ENCODE results near the gene SLC7A10. TPM values are rescaled to one million over a fixed set of nuclear protein-coding genes. Genes with fewer than 3 reads are reported as not detected.
A peak's percentile ranks its signal among the peaks of the same experiment; 100 is the strongest.

Gene SLC7A10
- polyA plus RNA-seq, 1 of the 3 experiments (the other 2 are of a cell fraction) = 0.02 TPM

DNA sequence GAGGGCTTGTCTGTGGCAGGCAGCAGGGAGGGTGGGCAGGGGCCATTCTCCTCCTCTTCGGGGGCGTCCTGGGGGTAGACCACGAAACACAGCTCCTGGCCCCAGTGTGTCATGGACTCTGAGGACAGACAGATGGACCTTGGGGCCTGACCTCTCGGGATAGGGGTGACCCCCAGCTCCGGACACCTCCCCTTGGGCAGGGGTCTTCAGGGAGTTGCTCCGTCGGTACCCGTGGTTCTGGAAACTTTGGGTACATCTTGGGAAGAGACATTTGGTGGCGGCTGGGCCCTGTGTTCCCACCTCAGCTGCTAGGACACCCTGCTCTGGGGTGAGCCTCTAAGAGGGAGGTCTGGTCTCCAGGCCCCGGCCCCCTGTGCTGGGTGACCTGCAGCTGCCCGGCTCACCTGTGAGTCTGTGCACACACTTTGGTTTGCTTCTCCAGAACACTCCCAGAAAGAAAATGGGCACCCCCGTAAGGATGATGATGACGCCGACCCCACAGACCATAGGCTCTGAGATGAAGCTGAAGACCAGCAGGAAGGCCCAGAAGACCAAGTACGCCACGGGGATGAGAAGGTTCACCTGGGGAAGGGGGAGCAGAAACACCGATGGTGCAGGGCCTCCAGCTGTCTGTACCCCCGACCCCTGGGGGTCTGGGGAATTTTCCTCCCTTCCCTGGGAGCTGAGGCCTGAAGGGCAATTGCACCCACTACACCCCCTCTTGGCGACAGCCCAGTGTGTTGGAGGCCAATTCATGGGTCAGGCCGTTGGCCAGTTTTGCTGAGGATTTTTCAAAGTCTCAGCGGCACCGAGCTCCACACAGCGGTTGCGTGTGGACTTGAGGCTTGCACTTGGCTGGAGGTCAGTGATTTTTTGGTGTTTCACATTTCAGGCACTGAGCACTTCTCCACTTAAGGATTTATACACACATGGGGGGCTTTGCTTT lies 16.5 kb downstream of the SLC7A10 start:
- Histone ChIP-seq H3K27ac (ENCODE audit: low read depth in 2 of 2, low read length in 1 of 2) (no peak overlapping the region), H3F3A (replicated peaks; ENCODE audit: insufficient read depth) (no peaks in the 10 kb centered on the region), H3K4me1 (ENCODE audit: control insufficient read depth in 1 of 2, insufficient read depth in 2 of 2, low read depth in 1 of 2, low read length in 1 of 2) (no peaks in the 10 kb centered on the region; a peak in 1 of 4 replicates), H4K20me1 (ENCODE audit: insufficient read depth) (no peaks in the 10 kb centered on the region), H3K4me2 (no peak overlapping the region), H3K9ac (no peak overlapping the region), H3K9me3 (no peaks in the 10 kb centered on the region), H3K27me3 (ENCODE audit: insufficient read depth) (no peaks in the 10 kb centered on the region), H3K9me2 (no peaks in the 10 kb centered on the region), H2AFZ (ENCODE audit: low read depth) (no peak overlapping the region), H3K79me2 (ENCODE audit: insufficient read depth) (no peaks in the 10 kb centered on the region), H3K4me3 (ENCODE audit: low read depth in 2 of 2, low read length in 1 of 2) (no peak overlapping the region), H3K36me3 (replicated peaks in 1 of 2; ENCODE audit: control insufficient read depth in 1 of 2, insufficient read depth in 2 of 2, low read length in 1 of 2) (peaks cover 0 to 3% of the 10 kb centered on the region in 2 experiments)
- POLR2A ChIA-PET = no interaction called here
- TF ChIP-seq TCF12 (IDR thresholded peaks at IDR 0.05) (no peak), FOXM1 (IDR thresholded peaks at IDR 0.05; ENCODE audit: low read depth) (no peak), JUND (IDR thresholded peaks at IDR 0.05) (no peak), TEAD4 (IDR thresholded peaks at IDR 0.05; ENCODE audit: borderline replicate concordance, insufficient read depth) (no peak), MEF2A (IDR thresholded peaks at IDR 0.05; ENCODE audit: borderline replicate concordance, low read depth) (no peak), TAF1 (IDR thresholded peaks at IDR 0.05; ENCODE audit: borderline replicate concordance, low read depth, low read length) (no peak), EZH2phosphoT487 (IDR thresholded peaks at IDR 0.05; ENCODE audit: borderline replicate concordance, low read depth) (no peak), POLR2AphosphoS5 (IDR thresholded peaks at IDR 0.05; ENCODE audit: low read depth, low read length) (no peak), MXI1 (IDR thresholded peaks at IDR 0.05; ENCODE audit: low read depth, low read length) (no peak), FOXJ3 (CRISPR knock-in tag; IDR thresholded peaks at IDR 0.05) (no peak)
- TF ChIP-seq, protein P1, sequence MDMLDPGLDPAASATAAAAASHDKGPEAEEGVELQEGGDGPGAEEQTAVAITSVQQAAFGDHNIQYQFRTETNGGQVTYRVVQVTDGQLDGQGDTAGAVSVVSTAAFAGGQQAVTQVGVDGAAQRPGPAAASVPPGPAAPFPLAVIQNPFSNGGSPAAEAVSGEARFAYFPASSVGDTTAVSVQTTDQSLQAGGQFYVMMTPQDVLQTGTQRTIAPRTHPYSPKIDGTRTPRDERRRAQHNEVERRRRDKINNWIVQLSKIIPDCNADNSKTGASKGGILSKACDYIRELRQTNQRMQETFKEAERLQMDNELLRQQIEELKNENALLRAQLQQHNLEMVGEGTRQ (IDR thresholded peaks at IDR 0.05; ENCODE audit: borderline replicate concordance, low read depth, low read length) = no peak
- DNase-seq = peak; percentile 40
- WGBS (ENCODE audit: low lambda C conversion rate) = 85% methylated on average over 15 of the region's 24 CpGs
- CTCF ChIA-PET = interaction anchor here (0.6 to 1.4 kb wide), 4 partner anchors 12 to 569 kb away, joined by 3 to 4 read pairs (median 3); no protein-coding TSS in a partner anchor

DNA sequence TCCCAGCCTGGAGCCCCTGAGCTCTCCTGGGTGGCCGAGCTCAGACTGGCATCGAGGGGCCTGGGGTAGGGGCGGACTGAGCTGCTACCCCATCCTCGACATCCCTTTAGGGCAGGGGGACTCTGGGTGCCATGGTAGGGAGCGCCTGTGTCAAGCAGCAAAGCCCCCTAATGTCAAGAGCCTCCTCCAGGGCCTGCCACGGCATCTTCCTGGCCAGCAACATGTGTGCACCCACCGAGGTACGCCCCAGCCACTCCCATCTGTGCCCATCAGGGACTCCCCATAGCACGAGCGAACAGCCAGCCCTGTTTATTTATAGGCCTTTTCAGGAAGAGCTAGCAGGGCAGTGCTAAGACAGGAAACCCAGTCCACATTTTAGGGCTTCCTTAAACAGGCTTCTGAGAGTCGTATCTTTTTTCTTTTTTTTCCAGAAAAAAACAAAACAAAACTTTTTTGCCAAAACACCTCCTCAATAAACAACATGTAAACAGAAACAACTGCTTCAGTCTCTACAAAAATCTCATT lies 17.2 kb downstream of the SLC7A10 start:
- Histone ChIP-seq H3F3A (replicated peaks; ENCODE audit: insufficient read depth) (no peaks in the 10 kb centered on the region), H3K9me3 (no peaks in the 10 kb centered on the region), H3K27me3 (ENCODE audit: insufficient read depth) (no peaks in the 10 kb centered on the region), H3K4me1 (ENCODE audit: control insufficient read depth in 1 of 2, insufficient read depth in 2 of 2, low read depth in 1 of 2, low read length in 1 of 2) (no peaks in the 10 kb centered on the region; a peak in 1 of 4 replicates), H4K20me1 (ENCODE audit: insufficient read depth) (no peaks in the 10 kb centered on the region), H3K36me3 (replicated peaks in 1 of 2; ENCODE audit: control insufficient read depth in 1 of 2, insufficient read depth in 2 of 2, low read length in 1 of 2) (peaks cover 0 to 3% of the 10 kb centered on the region in 2 experiments), H3K9ac (no peak overlapping the region), H3K4me2 (no peak overlapping the region), H2AFZ (ENCODE audit: low read depth) (no peak overlapping the region), H3K79me2 (ENCODE audit: insufficient read depth) (no peaks in the 10 kb centered on the region), H3K4me3 (ENCODE audit: low read depth in 2 of 2, low read length in 1 of 2) (no peak overlapping the region), H3K9me2 (no peaks in the 10 kb centered on the region), H3K27ac (ENCODE audit: low read depth in 2 of 2, low read length in 1 of 2) (no peak overlapping the region)
- ChIA-PET CTCF (interaction anchor here (1.0 to 1.4 kb wide), 4 partner anchors 14 to 570 kb away, joined by 3 to 6 read pairs (median 4); no protein-coding TSS in a partner anchor), POLR2A (no interaction called here)
- no peak for TF ChIP-seq NFIC (IDR thresholded peaks at IDR 0.05; ENCODE audit: borderline replicate concordance)
- no peak for TF ChIP-seq NRF1 (IDR thresholded peaks at IDR 0.05; ENCODE audit: low read depth, low read length)
- TF ChIP-seq TCF12 (IDR thresholded peaks at IDR 0.05) = no peak
- no peak for TF ChIP-seq TAF1 (IDR thresholded peaks at IDR 0.05; ENCODE audit: borderline replicate concordance, low read depth, low read length)
- TF ChIP-seq USF1 (IDR thresholded peaks at IDR 0.05; ENCODE audit: borderline replicate concordance, low read depth) = no peak
- TF ChIP-seq RCOR1 (IDR thresholded peaks at IDR 0.05; ENCODE audit: low read length) = no peak
- TF ChIP-seq RAD21 (IDR thresholded peaks at IDR 0.05; ENCODE audit: low read length) = no peak
- TF ChIP-seq, protein P2, sequence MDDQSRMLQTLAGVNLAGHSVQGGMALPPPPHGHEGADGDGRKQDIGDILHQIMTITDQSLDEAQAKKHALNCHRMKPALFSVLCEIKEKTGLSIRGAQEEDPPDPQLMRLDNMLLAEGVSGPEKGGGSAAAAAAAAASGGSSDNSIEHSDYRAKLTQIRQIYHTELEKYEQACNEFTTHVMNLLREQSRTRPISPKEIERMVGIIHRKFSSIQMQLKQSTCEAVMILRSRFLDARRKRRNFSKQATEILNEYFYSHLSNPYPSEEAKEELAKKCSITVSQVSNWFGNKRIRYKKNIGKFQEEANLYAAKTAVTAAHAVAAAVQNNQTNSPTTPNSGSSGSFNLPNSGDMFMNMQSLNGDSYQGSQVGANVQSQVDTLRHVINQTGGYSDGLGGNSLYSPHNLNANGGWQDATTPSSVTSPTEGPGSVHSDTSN (IDR thresholded peaks at IDR 0.05) = no peak
- TF ChIP-seq, protein P1 (IDR thresholded peaks at IDR 0.05; ENCODE audit: borderline replicate concordance, low read depth, low read length) = no peak
- no peak for TF ChIP-seq JUND (IDR thresholded peaks at IDR 0.05)
- TF ChIP-seq TEAD4 (IDR thresholded peaks at IDR 0.05; ENCODE audit: borderline replicate concordance, insufficient read depth) = no peak
- no peak for TF ChIP-seq ELF1 (IDR thresholded peaks at IDR 0.05)
- TF ChIP-seq FOSL2 (IDR thresholded peaks at IDR 0.05; ENCODE audit: borderline replicate concordance, low read depth) = no peak
- WGBS (ENCODE audit: low lambda C conversion rate) = 83% methylated on average over 5 of the region's 11 CpGs
- peak; percentile 26 for DNase-seq

All from SK-N-SH (cell line).